ENCODE data around the gene TBX1.

DNA sequence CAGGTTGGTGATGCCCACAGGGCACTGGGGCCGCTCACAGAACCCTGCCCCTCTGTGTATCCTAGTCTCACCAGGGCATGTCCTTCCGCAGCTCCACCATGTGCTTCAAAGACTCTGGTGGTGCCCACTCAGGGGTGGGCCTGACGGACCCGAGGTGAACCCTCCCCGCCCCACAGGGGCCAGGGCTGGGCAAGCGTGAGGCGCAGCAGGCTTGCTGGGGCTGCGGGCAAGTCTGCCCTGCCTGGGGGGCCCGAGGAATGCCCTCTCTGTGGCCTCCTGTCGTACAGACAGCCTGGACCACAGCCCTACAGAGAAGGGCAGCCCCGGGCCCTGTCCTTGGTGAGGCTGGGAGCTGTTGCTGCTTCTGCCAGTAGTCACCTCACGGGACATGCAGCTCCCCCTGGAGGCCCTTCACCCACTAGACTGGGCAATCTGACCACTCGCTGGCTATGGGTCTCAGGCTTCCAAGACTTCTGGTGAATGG lies 40.2 kb downstream of the TBX1 start:
- TF ChIP-seq, protein P1, sequence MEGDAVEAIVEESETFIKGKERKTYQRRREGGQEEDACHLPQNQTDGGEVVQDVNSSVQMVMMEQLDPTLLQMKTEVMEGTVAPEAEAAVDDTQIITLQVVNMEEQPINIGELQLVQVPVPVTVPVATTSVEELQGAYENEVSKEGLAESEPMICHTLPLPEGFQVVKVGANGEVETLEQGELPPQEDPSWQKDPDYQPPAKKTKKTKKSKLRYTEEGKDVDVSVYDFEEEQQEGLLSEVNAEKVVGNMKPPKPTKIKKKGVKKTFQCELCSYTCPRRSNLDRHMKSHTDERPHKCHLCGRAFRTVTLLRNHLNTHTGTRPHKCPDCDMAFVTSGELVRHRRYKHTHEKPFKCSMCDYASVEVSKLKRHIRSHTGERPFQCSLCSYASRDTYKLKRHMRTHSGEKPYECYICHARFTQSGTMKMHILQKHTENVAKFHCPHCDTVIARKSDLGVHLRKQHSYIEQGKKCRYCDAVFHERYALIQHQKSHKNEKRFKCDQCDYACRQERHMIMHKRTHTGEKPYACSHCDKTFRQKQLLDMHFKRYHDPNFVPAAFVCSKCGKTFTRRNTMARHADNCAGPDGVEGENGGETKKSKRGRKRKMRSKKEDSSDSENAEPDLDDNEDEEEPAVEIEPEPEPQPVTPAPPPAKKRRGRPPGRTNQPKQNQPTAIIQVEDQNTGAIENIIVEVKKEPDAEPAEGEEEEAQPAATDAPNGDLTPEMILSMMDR (IDR thresholded peaks at IDR 0.05) = peak in 1 of 3 donors; percentile 9
- TF ChIP-seq POLR2A (IDR thresholded peaks at IDR 0.05) = no peak
